Smooth muscle cell of the brain vasculature (primary cell): ENCODE measurements around the gene COL16A1.

Experiments used
- DNase-seq: peaks from one replicate; pipeline ENCODE4 v3.0.0-alpha.2; 2012; ENCODE audit warnings: low read depth, low spot score

COL16A1 gene

DNA sequence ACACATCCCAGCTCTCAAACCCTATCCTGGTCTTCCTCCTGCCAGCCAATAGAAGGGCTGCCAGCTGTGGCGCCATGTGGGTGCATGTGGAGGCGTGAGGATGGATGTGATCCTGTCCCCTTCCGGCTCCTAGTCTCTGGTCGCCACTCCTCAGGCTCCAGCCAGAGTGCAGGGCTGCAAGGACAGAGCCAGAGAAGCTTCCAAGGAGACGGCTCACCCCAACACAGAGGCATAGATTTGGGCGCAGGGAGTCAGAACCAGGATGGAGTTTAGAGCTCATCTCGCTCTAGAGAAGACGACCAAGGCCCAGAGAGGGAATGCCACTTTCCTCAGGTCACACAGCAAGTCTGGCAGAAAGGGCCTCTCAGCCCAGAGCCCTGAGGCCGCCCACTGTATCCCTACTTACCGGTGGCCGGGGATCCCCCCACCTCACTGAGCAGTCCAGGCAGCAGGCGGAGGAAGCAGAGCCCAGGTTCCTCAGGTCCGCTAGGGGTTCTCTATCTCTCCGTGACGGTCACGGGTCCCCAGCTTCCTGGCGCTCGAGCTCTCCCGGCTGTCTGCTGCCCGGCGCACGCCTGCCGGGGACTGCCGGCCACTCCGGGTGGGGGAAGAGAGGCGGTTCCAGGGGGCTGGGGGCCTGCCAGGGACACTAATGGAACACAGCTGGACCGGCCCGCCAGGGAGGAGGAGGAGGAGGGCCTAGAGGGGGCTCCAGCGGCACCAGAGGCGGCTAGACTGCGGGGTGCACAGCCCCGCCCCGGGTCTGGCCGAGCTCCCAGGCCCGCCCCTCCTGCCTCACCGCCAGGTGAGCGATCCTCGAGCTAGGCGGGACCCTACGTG, at the start of gene COL16A1:
Gene COL16A1, minus strand, starts transcription at position 587 of the 840 bp plus-strand sequence. CDS start 1,824 bp downstream, outside the sequence.
- DNase-seq = no peak

DNA sequence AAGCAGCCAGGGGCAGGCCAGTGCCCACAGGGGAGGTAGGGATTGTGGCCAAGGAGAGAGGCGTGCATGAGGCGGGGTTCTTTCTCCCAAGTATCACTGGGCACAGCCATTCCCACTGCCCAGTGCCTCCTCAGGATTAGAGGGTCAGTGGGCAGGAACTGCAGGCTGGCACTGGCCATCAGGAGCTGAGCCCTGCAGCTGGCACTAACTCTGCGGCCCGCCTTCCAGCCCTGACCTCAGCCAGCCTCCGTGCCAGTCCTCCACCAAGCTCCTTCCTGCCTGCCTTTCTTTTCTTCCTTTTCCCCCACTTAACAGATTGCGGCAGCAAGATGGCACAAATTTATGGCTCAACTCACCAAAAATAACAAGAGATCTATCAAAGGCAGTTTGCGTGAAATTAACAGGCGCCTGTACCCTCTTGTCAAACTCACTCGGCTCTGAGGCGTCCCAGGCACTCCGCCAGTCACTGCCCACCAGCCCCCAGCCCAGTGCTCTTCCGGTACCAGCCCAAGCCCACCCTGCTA, 49.2 kb upstream of the COL16A1 start:
- no peak for DNase-seq

DNA sequence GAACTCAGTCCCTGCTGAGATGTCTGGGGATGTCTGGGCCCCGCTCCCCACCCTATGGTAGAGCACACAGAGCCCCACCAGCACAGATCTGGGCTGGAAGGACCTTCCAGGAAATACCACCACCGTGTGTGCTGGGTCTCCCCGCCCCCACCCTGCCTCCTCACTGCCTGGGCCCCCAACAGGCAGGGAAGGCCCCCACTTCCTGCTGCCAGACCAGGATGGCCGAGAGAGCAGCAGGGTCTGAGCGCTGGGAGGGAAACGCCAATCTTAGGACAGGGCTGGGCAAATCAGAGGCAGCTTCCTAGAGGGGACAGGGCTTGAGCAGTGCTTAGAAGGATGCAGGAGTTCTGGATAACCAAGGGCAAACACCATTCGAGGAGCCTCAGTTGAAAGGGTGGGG, 48.4 kb upstream of the COL16A1 start:
- DNase-seq = no peak

DNA sequence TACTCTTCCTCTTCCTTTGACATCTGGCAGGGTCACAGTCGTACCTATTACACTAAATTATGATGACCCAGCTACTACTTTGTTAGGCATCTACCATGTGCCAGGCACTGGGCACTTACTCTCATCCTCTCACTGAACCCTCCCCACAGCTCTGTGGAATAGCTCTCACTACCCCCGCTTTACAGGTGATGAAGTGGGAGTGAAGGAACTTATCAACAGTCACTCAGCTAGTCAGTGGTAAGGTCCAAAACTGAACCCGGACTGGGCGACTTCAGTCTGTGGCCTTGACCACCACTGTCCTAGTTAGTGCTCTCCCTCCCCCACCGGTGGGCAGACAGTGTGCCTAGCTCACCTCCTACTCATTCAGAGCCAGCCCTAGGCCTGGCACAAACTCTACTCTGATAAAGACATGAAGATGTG, 48.0 kb upstream of the COL16A1 start:
- DNase-seq = no peak

DNA sequence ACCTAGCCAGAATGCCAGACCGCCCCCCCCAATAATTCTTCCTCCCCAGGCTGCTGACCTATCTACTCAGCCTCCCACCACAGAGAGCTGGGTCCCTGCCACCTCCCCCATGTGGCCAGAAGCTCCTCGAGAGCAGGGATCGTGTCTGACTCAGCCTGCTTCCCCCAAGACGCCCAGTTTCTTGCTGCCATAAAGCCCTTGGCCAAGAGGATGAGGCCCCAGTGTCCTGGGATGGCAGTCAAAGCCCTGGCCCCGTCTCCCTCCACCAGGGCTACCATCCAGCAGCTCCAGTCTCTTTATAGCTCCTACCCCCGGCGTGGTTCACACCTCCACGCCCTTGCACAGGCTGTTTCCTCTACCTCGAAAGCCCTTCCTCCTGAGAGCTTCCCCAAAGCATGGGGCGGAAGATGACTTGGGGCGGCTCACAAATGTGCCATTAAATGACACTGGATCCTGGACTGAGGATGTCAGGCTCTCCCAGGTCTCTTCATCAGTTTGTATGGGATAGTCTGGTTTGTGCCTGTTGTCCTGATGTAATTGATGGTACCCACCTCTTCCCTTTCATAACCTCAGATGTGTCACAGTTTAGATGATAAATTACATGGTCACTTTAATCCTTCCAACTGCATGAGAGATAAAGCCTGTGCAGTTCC, 47.2 kb upstream of the COL16A1 start:
- DNase-seq = no peak

DNA sequence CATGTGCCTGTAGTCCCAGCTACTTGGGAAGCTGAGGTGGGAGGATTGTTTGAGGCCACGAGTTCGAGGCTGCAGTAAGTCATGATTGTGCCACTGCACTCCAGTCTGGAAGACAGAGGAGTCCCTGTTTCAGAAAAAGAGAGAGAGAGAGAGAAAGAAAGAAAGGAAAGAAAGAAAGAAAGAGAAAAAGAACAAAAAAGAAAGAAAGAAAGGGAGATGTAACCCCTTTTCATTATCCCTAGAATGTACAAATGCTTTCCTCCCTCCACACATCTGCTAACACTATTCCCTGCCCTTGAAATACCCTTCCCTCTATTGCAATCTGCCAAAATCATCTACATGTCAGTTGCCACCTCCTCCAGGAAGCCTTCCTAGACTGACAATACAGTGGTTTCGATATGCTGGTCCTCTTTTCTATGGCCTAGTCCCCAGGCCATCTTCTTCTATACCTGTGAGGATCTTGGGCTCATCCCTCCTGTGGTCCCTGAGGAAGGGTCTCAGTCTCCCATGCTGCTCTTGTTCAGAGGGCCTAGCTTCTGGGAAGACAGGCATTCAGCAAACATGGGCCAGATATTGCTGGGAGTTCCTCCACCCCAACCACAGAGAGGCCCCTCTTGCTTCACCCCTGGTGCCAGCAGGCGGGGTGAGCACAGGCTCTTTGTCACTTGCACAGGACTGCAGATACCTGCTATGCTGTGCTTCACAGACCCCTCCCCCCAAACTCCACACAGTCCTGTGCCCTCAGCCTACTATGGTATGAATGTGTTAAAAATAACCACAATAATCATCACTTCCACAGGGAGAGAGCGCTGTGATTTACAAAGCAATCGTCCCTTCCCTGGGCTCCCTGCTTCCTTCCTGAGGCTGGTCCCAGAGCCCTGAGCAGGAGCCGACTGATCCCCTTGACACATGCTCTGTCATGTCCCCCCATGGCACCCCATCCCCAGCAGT, 46.2 kb upstream of the COL16A1 start:
- DNase-seq = no peak

DNA sequence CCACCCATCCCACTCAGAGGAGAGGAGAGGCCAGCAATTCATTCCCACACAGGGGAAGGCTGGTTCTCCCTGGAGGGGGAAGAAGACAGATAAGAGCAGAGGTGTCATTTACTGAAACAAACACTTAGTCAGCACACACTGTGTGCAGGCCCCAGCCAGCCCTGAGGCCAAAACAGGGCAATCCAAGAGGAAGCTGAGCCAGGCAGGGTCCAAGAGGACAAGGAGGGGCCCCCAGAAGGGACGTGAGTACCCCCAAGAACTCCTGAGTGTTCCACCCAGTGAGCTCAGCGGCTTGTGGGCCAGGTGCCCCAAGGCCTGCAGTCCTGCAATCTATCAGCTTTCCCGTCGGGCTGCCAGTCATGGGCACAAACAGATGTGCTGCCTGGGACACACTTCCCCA, 44.5 kb upstream of the COL16A1 start:
- DNase-seq = no peak

DNA sequence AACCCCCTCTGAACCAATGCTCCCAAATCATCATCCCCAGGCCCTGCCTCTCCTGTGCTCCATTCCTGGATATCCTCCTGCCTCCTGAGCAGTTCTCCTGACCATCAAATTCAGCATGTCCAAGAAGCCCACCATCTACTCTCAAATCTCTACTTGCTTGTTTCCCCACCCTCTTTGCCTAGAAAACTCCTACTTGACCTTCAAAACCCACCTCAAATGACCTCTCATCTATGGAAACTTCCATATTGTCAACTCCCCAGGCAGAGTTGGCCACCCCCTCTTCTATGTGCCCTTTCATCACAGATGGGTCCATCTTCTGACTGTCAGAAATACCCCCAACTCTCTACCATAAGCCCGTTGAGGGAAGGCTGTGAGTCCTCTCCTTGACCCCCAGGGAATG, 43.5 kb upstream of the COL16A1 start:
- DNase-seq = no peak

DNA sequence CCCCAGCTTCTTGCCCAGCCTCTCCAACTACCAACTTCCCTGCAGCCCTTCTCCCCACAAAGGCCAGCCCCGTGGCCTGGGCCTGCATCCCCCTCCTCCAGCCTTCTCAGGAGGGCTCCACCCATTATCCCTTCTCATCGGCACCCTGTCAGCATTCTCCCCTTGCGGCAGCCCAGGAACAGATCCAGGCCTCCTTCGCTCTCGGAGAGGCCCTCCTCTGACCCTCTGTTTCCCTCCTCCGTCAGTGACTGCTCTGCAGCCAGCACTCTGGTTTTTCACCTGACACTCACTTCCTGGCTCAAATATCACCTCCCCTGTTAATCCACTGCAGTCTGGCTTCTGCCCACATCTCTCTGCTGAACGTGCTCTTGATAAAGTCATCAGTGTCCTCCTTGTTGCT, 42.9 kb upstream of the COL16A1 start:
- no peak for DNase-seq

DNA sequence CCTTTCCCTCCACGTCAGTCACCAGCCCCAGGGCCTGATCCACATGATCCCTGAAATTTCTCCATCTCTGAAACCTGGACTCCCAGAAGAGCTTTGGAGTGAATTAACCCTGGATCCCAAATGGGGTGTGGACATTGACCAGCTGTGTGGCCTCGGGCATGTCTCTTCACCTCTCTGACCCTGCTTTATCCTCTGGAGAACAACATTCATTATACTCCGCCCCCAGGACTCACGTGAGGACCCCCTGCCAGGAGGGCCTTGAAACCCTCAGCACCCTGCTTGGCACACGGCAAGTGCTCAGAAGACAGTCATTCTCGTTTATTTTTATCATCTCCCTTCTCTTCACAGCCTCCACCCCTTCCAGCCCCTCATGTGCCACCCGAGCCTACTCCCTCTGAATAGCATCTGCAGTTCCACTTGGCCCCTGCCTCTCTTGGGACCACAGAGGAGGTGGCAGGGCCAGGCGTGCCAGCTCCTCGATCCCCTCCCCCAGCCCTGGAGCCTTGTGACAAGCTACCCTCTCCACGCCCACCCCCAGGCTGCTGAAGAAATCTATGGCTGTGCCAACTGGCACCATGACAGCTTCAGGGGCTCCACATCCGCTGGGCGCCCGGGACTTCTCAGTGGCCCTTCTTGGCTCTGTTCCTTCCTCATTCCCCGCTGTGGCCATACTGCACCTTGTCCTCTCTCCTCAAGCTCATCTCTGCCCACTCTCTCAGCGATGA, 42.3 kb upstream of the COL16A1 start:
- no peak for DNase-seq

DNA sequence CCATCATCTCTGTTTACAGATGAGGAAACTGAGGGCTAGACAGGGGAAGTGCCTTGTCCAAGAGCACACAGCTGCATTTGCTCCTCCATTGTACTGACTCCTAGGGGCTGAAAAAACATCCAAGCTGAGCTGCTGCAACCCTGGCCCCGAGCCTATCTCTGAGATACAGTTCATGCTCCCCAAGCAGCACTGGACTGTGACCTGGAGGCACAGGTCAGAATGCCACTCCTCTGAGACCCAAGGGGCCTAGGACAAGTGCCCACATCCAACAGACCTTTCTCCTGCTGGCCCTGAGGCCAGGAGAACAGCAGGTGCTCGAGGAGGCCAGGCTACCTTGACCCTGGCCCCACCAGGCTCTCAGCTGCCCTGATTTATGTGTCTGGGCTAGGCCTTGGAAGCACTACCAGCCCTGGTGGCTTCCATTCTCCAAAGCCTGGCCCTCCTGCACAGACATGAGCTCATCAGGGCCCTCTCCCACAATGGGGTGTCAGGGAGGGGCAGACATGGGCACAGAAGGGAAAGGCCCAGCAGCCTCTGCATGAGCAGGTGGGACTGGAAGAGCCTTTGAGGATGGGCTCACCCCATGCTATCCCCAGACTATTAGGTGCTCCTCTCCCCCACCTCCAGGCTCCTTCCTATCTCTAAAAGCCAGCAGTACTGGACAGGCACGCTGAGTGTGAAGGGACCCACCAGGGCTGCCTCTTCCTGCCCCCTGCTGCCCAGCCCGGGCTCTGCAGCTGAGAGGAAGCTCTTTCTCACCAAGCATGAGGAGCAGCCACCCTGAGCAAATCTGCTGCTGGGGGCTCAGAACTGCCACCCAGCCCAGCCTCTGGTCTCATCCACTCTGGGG, 41.5 kb upstream of the COL16A1 start:
- DNase-seq = peak; percentile 45

DNA sequence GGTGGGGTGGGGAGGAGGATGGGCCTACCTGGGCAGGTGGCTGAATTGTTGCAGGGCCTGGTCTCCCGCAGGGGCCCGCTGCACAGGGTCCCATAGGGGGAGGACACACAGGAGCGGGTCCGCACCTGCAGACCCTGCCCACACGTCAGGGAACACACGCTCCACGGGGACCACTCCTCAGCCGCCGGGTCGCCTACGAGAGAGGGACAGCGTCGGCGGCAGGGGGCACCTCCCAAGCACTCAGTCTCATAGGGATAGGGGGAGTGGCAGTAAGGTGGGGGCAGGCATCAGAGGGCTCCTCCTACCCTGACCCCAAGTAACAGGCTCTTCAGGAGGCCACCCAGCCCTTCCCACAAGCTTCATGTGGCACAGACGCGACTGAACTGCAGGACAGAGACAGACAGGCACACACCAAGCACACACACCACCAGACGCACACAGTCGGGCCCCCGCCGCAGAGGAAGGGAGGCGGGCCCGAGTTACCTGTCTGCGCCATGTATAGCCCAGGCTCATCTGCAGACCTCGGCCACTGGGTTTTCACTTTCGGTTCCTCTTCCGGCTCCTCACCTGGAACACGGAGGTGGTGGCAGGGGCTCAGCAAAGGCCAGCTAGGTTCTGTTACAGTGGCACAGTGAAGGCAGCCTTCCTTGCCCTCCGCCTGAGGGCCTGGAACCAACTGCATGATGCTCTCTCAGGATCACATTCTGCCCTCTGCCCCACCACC, 40.5 kb upstream of the COL16A1 start:
- DNase-seq = no peak

DNA sequence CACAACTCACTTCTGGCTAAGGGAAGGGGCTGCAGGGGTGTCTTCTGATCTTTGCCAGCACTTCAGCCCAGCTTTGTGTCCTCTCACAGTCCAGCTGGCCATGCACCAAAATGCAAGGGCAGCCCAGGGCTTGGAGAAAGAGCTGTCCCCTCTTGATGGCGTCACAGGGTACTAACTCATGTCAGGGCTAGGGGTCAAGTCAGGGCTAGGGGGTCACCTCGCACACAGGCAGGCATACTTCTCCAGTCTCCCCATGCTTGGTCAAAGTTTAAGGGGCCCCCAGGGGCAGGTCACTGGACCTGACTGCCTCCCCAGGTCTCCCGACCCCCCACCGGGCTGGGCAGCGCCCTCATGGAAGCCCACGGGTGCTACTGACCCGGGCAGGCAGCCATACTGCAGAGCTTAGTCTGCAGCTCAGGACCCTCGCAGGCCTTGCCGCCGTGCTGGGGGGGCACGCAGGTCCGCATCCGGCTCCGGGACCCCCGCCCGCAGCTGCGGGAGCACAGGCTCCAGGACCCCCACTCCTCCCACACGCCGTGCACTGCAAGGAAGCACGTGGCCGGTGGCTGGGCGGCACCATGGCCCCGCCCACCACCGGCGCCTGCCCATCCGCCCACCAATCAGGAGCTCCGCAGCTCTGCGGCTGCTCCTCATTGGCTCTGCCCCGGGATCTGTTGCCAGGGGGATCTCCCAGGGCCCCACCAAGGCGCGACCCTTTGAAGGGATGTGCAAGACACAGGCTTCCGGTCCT, 38.8 kb upstream of the COL16A1 start:
- DNase-seq = no peak

DNA sequence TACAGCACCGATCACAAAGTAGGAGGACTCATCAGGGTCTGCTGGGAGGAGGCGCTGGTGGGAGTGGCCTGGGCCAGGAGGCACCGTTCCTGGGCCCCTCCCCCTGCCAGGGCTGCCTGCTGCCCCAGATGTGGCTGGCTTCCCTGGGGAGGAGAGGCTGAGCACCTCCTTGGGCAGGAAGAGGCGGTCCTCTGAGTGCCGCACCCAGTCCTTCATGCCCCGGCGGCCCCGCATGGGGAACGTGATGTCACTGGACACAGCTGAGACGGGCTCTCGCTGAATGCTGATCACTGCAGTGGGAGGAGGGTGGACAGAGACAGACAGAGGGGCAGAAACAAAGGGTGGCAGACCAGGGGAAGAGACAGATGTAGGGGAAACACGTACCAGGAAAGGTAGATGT, 35.5 kb upstream of the COL16A1 start:
- DNase-seq = no peak

DNA sequence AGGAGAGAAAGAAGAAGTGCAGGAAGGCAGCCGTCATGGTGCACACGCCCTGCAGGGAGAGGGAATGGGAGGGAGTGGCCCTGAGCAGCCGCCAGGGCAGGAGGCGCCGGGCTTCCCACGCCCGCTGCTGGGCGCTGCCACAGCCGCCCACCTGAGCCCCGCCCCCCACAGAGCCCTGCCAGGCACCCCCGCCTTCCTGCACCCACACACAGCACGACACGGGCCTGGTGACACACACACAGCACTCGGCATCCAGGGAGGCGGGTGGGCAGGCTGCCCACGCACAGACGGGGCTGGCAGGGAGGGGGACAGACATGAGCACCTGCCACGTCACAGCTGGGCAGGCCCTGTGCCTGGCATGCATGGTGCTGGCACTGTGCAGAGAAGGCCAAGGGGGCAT, 32.9 kb upstream of the COL16A1 start:
- no peak for DNase-seq

DNA sequence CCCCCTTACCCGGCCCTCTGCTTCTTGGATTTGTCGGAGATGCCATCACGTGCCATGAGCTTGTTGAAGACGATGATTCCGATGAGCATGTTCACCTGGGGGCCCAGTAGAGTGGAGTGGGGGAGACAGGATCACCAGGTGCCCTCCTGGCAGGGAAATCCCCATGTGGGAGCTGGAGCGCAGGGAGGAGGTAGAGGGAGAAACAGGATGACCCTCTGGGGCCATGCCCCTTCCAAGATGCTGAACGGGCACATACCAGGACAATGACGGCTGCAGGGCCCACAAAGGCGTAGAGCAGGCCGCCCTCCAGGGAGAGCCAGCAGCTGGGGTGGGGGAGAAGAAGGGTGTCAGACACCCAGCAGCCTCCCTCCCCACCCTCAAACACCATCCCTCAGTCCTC, 31.8 kb upstream of the COL16A1 start:
- no peak for DNase-seq

DNA sequence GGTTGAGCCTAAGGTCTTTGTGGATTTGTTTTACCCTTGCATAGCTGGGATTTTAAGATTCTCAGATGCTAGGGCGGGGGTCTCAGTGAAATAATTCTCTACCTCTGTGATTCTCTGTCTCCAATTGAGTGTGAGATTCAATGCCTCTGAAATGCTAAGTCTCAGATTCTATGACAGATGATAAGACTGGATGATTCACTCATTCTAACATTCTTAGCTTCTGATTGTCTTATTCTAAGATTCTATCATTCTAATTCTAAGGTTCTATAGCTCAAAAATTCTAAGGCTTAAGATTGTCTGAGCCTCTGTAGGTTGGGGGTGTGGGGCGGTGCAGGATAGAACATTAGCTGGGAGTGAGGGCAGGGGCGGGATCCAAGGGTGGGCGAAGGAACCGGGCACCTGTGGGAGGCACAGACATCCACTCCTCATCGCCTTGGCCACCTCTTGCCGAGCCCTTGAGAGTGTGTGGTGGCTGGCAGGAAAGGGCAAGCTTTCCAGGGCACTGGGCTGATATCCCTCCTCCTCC, 30.8 kb upstream of the COL16A1 start:
- DNase-seq = no peak

DNA sequence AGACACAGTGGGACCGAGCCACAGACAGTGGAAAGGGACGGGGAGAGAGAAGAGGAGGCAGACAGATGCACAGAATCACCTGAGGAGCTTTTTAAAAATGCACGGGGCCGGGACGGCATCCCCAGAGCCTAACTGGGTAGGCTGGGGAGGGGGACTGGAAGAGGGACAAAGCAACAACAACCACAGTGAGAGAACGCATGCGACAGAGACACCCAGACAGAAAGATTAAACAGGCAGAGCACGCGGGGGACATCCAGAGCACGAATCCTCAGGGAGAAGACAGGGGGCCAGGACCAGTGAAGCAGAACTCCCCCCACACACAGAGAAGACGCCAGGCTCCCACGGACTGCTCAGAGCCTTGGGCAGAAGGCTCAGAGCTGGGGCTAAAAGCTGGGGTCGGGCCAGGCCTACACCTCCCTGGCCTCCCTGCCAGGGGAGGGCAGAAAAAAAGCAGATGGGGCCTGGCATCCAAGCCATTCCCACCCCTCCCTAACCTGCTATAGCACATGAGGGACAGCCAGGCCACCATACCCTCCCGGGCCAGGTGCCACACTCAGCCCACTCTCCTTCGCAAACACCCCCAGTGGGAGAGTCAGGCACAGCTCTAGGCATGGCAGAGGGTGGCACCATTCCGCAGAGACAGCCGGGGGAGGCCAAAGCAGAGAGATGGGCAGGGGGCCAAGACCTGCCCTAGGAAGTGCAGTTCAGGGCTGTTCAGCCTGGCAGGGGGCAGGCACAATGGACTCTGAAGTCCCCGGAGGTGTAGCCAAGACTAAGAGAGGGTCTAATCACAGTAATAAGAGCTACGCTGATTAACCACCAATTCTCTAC, 29.8 kb upstream of the COL16A1 start:
- DNase-seq = no peak
